GM19043 (cell line): ENCODE results near the gene DRC7.
"Not testable (repeated sequence)": the region's sequence is repeated elsewhere in the genome, so short reads cannot be mapped to it uniquely, and the experiment has no call there.

ENCODE experiments used
- ATAC-seq: cut with Tn5 transposase; IDR thresholded peaks from one replicate; pipeline ENCODE4 v1.9.1; 2021; ENCODE audit warnings: low read depth; ENCODE audit not compliant: unreplicated experiment

Gene DRC7

DNA sequence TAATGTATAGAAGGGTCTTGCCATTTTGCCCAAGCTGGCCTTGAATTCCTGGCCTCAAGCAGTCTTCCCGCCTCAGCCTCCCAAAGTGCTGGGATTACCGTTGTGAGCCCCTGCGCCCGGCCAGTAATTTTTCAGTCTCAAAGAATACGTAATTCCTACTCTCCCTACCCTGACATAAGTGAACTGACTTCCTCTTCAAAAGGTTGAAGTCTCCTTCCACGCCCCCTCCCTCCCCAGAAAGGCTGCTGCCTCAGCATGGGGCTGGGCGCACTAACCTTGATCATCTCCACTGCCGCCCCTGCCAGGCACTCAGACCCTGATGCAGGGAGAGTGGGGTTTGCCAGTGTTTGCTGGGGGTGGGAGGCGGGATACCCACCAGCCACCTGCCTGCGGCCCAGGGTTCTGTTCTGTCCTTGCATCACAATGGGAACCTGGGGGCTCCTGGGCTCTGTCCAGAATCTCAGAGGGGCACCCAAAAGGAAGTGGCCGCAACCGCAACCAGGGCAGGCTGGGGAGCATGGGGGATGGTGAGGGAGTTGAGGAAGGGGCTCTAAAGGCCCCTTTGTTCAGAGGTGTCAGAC lies 80.2 kb downstream of the DRC7 start:
- ATAC-seq = no peak

- no peak for ATAC-seq
Measured at GRCh38 chr16:57775661-57776469, 81.3 kb downstream of the DRC7 start.

DNA sequence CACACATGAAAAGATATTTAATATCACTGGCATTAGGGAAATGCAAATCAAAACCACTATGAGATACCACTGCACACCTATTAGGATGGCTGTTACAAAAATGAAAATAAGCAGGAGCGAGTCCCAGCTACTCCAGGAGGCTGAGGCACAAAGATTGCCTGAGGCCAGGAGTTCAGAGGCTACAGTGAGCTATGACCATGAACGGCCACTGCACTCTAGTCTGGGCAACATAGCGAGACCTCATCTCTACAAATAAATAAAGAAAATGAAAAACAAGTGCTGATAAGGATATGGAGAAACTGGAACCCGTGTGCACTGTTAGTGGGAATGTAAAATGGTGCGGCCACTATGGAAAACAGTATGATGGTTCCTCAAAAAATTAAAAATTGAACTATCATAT lies 84.1 kb downstream of the DRC7 start:
- ATAC-seq = no peak

GRCh38 chr16:57779836-57780235 lies 85.2 kb downstream of the DRC7 start:
- not testable (repeated sequence) for ATAC-seq

- no peak for ATAC-seq
Measured at GRCh38 chr16:57781349-57781740, 86.7 kb downstream of the DRC7 start.
